AG08395 (cell line): Measurements from ENCODE around the gene ACIN1.
A peak's percentile ranks its signal among the peaks of the same experiment; 100 is the strongest.

ENCODE experiments used
- DNase-seq: peaks from one replicate; pipeline ENCODE4 v3.0.0; 2012; ENCODE audit warnings: mixed read lengths, low spot score

Gene ACIN1

DNA sequence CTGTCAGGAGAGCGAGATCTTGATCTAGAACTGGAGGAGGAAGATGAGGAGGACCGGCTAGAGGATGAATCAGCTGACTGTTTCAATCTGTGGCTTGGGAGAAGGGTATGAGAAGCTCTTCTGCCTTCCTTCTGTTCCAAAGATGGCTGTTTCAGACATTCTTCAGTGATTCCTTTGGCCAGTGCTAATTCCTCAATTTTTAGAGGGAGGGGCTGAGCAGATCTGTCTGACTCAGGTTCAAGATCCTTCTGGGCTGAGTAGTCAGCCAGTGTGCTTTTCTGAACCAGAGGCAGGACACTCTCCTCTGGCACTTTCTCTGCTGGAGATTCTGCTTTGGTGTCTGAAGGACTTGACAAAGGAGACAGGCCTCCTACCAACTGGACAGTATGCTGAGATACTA lies 15.2 kb downstream of the ACIN1 start:
- peak; percentile 40 for DNase-seq

DNA sequence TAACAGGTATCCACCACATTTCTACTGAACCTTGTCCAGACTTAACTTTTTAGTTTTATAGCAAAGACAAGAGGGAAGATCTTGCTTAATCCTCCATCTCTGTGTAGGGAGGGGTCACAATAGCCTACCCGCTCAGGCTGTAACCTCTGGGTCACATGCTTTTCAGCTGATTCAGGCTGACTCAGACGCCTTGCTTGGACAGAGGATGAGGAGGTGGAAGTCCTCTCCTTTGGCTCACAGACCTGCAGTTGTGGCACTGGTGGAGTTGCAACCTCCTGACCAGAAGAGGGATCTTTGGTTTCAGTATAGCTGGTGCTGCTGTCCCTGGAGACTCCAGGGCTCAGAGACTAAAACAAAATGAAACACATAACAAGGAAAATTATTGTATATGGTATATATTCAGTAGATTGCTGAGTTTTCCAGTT lies 16.2 kb downstream of the ACIN1 start:
- peak; percentile 93 for DNase-seq

DNA sequence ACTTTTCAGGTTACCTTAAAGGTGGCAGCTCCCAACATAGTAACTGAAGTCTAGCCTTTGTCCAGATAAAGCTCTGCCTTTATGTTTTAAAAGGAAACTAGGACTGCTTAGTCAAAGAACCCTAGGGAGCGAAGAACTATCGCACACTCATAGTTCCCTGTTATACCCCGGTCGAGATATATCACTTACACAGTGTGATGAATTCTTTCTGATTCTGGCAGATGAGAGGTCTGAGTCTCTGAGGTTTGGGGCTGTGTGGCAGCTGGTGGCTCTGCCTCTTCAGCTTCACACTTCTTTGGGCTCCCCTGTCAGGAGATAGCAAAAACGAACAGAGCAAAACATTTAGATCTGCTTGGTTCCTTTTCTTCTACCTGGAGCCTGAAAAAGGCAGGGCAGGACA lies 17.0 kb downstream of the ACIN1 start:
- DNase-seq, result no peak

DNA sequence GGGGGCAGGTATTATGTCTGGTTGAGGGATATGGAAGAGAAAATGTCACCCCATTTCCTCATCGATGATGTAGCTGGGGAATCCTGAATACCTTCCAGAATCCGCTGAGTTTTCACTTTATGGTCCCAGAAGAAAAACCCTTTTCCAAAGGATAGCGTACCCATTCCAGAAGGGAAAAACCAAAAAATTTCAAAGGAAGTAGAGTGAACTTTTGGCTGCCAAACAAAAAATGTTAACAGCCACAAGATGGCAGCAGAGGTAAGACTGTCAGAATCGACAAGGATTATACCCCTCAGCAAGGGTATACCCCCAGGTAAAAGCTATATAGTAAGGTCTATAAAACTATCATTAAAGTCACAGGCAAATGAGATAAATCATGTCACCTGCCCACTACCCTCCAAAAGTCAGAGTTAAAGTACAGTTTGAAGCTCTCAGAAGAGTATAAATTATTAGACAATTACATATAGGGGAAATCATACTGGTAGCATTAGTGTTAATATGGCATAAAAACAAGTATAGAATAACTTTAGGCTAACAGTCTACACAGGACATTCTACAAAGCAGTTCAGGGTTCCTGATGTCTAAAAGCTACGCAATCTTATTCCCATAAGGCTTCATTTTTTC lies 18.0 kb downstream of the ACIN1 start:
- DNase-seq, result no peak

DNA sequence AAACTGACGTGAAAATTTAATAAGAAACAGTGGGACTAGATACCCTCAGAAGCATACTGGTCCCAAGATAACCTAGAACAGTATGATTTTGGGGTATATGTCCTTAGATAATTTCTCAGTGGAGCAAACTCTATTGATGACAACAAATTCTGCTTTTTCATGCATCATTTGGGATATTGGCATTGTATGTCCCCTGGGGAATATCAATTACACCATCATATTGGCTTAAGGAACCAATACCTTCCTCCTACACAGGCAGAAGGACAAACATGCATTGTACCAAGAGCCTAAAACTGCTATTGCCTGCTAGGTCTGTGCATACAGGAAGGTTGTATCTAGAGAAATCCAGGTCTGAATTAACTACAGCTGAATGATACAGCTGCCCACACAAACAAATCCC lies 20.0 kb downstream of the ACIN1 start:
- DNase-seq, result no peak

DNA sequence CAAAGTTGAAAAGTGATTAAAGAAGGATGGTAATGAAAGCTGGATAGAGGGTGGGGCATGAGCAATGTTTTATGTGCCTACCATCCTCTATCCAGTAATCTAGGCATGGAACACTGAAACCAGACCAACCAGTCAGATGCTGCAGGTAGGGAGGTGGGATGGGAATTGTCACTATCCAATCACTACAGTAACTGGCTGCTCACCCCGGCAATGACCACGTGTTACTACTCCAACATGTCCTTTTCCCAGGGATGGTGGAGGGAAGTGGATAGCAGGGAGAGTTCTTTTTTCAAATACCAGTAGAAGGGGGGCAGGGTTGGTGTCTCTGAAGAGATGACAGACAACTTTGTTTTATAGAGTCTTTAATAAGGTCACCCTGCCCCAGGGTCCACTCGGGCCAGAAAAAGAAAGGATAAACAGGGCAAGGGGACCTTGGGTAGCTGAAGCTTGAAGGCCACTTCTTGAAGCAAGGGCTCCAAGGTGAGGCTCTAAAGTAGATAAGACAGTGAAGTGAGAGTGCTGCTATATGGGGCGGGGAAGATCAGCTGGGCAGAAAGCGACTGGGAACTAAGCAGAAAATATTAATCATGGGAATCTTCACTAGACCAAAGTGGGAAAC lies 22.9 kb downstream of the ACIN1 start:
- DNase-seq, result no peak

DNA sequence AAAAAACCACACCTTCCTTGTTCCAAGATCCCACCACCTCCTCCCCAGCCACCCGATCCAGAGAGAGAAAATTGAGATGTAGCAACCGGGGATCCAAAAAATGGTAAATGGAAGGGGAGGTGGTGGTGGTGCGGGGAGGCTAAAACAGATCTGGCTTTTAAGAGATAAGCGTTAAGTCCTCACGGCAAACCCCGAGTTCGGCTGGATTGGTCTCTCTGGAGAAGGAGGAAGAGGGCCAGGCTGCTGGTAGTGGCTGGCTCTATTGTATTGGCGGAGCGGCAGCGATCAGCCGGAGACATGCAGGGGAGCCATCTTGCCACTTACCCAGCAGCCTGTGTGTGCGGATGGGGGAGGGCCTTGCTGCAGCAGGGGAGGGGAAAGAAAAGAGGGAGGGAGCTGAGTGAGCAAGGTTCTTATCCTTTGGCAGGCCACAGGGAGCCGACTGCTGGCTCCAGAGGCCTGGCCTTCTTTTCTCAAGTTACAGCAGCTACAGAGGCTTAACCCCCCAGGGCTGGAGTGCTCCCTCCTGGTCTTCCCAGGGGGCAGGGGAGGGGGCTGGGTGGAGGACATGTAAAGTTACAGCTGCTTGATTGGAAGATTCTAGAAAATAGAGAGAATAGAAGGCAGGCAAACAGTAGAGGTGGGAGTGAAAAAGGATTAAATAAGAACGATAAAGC lies 23.6 kb downstream of the ACIN1 start:
- peak; percentile 95 for DNase-seq

DNA sequence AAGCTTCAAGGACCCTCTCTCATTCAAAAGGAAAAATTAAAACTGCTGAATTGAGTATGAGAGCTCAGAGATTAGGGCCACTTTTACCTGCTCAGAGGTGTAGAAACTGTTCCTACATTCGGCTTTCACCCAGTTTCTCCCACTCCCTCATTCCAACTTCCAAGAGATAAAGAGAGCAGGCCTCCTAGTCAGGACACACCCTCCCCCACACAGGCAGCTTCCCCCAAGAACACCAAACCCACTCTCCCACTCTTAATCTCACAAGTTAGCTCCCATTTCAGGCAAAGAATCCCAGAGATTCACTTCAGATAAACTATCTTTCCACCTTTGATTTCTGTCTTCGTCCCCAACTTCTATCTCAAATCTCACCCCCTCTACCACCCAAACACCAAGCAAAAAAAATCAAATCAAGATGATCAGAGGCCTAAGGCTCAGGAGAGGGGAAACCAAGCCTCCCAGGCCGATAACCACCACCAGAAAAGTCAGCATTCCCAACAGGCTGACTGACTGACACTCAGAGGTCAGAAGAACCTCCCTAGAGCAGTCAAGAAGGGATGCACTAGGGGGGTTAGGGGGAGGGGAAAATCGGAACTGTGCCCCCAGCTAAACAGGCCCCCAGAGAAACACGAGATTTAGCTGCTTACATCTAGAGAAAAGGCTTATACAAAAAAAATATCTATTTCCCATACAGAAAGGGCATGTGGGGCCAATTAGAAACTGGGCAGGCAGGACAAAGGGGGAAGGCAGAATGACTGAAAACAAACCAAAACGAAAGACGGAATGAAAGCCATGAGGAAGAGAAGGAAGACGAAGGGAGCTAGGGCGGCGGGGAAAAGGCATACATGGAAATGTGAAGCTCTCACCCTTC lies 24.4 kb downstream of the ACIN1 start:
- no peak for DNase-seq

DNA sequence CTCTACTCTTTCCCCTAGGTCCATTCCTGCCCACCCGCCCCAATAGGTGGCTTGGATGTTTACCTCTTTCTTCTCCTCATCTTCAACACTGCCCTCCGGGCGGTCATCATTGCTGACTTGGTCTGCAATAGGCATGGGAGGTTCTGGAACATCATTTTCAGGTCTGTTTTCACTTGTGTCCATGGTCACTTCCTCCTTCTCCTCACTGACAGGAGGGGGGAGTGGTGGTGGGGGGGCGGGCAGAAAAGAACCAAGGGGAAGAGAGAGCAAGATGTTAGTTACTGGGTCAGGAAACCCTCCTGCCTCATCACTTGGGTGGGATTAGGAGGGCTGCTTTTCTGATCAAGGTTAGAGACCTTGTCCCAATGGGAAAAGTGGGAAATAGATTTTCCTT lies 25.5 kb downstream of the ACIN1 start:
- DNase-seq, result no peak

DNA sequence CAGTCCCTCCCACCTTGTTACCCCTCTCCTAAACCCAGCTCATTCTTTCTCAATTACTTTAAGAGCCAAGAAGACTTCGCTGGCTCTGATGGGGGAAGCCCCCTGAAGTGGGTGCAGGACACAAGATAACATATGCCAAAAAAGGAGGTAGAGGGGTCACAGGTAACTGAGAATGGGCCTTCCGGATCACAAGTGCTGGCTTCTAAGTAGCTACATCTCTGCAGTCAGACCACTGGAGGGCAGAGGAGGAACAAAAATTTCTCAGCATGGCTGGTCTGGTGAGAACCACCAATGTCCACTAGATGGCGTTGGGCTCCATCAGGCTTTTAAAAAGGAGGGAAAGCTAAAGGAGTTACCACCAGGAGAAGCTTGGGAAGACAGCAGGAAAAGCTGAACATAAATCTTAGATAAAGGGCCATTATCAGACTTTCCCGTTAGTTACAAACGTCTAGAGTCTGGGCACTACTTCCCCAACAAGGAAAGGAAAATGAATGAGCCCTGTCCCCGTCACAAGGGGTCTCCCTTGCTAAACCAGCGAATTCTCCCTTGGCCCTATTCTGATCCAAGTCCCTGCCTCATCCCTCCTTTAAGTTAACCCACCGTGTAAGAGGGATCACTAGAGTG lies 26.0 kb downstream of the ACIN1 start:
- DNase-seq, result peak; percentile 90

DNA sequence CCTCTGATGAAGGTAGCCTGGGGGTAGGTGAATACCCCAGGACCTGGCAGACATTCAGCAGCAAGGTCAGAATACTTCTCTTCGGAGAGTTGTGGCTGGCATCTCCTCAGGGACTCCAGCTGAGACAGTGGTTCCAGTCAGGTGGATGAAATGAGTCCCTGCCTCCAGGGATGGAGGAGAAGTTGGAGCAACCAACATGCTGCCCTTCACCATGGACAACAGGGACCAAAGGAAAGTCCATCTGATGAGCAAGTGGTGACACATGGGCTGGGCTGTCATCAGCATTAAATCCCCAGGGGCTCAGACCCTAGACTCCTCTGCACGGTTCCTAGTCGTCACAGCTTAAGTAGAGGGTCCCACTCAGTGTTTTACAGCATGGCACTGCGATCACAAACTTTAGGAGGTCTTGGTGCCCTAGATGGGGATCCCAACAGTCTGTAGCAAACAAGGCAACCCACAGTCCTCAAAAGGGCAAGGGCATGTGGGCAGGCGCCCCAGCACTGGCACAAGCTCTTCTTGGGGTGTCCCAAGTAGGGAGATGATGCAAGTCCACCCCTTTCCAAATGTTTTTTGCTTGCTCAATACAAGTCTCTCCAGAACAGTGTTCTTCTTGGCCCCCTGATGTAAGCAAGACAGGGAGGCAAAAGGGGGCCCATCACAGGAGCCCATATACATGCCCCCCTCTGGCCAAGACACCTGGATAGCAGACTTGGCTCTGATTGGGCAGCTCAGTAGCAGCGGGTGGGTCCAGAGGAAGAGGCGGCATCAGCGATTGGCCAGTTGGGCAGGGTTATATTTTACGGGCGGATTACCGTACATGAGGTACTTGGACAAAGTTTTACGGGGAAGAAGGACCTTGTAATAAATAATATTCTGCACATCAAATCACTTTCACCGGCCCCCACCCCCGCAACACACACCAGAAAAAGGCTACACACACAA lies 26.8 kb downstream of the ACIN1 start:
- DNase-seq, result no peak

DNA sequence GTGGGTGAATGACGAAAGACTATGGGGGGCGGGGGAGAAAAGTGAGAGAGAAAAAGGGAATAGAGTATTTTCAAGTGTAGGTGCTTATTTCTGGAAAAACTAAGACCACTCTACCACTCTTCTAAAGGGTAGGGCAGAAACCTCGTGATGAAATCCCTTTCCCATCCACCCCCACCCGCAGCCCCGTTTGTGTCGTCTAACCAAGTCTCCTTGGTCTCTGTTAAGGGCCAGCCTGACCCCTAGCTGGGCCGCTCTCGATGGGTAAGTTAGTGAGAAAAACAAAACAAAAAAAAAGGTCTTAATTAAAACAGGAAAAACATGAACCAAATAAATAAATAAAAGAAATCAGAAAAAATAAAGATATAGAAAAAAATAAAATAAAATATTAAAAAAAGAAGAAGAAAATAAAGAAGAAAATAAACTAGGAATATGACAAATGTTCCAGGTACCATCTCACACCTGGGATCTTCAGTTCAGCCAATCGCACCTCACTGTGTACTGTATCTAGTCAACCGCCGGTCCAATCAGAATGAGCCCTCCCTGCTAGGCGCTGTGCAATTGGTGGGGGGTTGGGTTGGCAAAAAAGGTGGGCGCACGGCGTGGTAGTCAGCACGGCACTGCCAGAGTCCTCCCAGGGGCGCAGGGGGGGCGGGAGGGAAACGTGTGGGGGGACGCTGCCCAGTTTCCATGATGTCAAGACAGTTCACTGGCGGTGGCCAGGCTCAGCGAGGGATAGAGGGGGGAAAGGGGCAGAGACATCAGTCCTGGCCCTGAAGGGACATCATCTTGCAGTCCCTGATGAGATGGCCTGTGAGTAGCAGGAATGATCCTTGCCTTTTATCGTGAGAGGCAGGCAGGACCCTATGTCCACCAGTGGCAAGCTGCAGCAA lies 27.8 kb downstream of the ACIN1 start:
- DNase-seq, result no peak

DNA sequence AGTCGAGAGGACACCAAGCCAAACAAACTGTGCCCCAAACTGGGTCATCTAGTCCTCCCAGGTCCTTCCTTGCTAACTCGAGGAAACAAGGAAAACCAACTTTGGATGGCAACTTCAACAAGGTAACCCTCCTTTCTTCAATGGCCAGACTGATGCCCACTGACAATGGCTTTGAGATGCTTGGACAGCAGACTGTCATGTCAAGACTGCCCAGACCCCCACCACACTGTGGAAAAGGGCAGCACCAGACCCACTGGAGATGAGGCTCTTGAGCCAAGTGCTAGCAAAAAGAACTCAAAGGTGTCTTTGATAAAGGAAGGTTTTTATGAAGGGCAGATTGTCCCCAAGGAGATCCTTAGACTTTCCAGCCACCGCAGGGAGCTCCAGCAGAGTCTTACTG lies 28.6 kb downstream of the ACIN1 start:
- DNase-seq, result no peak

DNA sequence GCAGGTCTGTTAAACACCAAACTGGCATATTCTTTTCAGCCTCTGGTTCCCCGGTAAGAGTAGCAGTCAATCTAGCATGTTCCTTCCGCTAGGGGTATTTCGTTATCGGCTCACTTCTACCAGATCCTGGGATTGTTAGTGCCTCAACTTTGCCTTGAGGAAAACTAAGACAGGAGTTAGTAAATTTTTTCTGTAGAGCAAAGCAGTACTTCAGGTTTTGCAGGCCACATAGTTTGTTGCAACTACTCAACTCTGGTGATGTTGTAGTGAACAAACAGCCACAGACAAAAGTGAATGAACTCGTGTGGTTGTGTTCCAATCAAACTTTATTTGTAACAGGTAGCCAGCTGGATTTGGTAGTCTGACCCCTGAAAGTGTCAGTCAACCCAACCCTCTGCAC lies 31.3 kb downstream of the ACIN1 start:
- no peak for DNase-seq

DNA sequence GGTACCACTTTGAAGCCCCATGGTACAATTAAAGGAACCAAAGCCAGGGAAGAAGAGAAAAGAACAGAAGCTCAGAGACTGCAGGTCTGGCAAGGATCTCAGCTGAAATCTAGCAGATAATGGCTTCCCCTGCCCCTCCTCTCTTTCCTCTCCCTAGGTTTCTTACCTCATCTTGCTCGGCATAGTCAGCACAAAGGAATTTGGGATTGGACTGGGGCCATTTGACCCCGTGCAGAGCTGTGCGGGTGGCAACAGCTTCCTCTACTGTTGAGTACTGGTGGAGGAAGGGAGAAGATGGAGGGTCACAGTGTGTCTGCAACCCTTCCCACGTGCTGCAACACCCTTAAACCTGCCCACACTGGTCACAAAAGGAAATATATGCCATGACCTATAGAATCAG lies 32.9 kb downstream of the ACIN1 start:
- DNase-seq, result peak; percentile 93

DNA sequence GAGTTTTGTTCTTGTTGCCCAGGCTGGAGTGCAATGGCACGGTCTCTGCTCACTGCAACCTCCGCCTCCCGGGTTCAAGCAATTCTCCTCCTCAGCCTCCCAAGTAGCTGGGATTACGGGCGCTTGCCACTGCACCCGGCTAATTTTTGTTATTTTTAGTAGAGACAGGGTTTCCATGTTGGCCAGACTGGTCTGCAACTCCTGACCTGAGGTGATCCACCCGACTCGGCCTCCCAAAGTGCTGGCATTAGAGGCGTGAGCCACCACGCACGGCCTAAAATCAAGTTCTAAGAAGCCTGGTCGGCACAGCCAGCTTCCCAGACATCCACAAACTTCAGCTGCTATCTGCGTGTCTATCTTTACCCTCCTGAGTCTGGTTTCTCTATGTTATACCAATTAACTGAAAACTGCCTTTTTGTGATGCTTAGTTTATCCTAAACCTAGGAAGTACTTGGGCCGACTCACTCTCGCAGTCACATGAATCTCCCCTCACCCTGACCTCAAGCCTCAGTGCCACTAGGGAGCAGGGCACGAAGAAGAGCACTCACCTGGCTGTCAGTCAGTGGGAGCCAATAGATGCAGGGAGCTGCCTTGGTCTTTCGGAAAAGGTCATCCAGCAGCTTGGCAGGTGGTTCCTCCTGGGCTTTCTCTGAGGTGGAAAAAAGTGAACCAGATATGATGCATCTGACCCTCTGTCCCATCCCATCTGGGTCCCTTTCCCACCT lies 34.2 kb downstream of the ACIN1 start:
- DNase-seq, result no peak

DNA sequence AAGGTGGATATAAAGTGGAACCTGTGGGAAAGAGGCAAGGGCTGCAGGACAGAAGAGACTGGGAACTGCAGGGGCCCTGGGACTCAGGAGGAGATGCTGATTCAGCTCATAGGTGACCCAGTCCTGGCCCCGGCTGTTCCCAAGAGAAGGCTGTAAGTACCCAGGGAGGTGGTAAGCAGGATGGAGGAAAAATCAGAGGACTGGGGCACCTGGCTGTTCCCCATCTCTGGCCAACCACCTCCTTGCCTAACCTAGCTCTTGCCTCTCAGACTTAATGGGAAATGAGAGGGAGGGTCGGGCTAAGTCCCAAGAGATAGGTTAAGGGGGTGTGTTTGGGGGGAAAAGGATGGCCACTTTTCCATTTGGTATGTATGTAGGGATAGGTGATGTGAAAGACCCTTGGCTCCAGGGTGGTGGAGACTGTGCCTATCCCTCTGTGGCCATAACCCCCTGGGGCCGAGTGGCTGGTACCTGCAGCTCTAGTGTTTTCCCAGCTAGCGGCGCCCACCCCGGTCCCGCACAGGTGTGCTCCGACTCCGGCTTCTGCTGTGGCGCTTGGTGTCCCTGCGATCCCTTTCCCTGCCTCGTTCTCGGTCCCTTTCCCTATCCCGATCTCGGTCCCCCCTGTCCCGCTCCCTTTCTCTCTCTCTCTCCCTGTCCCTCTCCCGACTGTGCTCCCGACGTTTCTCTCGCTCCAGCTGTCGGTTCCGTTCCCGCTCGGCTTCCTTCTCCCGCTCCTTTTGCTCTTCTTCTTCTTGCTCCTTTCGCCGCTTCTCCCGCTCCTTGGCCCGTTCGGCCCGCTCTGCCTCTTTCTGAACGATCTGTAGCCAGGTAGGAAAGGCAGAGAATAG lies 36.1 kb downstream of the ACIN1 start:
- DNase-seq, result no peak
